Esophagus (tissue), 2 donors: ENCODE data around the gene ARHGAP22. TPM values are rescaled to one million over a fixed set of nuclear protein-coding genes. Genes with fewer than 3 reads are reported as not detected.

Source experiments
- H3K27ac ChIP-seq, 2 donors: one replicate each; pipeline ENCODE4 v1.5.1; 2013; ENCODE audit warnings: low read depth in 2 of 2, mild to moderate bottlenecking in 2 of 2, inconsistent platforms in 1 of 2, low read length in 1 of 2, moderate library complexity in 1 of 2
- H3K27me3 ChIP-seq, 2 donors: one replicate each; pipeline ENCODE4 v1.6.1; 2013; ENCODE audit warnings: low read length in 2 of 2, control low read depth in 1 of 2, mild to moderate bottlenecking in 1 of 2; ENCODE audit not compliant: insufficient read depth in 2 of 2, control insufficient read depth in 1 of 2
- H3K36me3 ChIP-seq, 2 donors: one replicate each; pipeline ENCODE4 v1.6.1; 2013; ENCODE audit warnings: low read length in 1 of 2; ENCODE audit not compliant: control insufficient read depth in 2 of 2, insufficient read depth in 2 of 2
- H3K4me1 ChIP-seq, 2 donors: one replicate each; pipeline ENCODE4 v1.6.1; 2013; ENCODE audit warnings: low read length in 1 of 2; ENCODE audit not compliant: control insufficient read depth in 2 of 2, insufficient read depth in 2 of 2
- H3K4me3 ChIP-seq, 2 donors: one replicate each; pipeline ENCODE4 v1.5.1; 2013; ENCODE audit warnings: low read length in 2 of 2, mild to moderate bottlenecking in 2 of 2, low read depth in 1 of 2, moderate library complexity in 1 of 2
- H3K9me3 ChIP-seq, 2 donors: one replicate each; pipeline ENCODE4 v1.6.1; 2013; ENCODE audit warnings: mild to moderate bottlenecking in 2 of 2, low read depth in 1 of 2, low read length in 1 of 2, moderate library complexity in 1 of 2; ENCODE audit not compliant: control insufficient read depth in 2 of 2, insufficient read depth in 1 of 2
- WGBS, 2 donors: extraction: QIAGEN DNeasy Blood & Tissue Kit; methylation state at CpG; one replicate each; pipeline ENCODE4 v1.1.7; 2013; 5-methylcytosine and 5-hydroxymethylcytosine counted together
- polyA plus RNA-seq, 2 donors: library from polyadenylated mRNA; stranded (reverse); fragments of 200-250 nt; gene quantifications; one replicate each; pipeline ENCODE4 v1.2.3, GENCODE V29; 2013
- donor health status: healthy with polysubstance abuse.
- donor health status: Bipolar disorder and iron deficiency.

Gene ARHGAP22
- polyA plus RNA-seq, 2 donors, result 1.2 to 1.6 TPM

- Histone ChIP-seq H3K27ac (no peak overlapping the region), H3K4me3 (no peak overlapping the region), H3K36me3 (no peaks in the 10 kb centered on the region), H3K4me1 (no peaks in the 10 kb centered on the region), H3K27me3 (no peaks in the 10 kb centered on the region), H3K9me3 (no peaks in the 10 kb centered on the region)
- 88 to 95% methylated on average over 2 of the region's 2 CpGs for WGBS, 2 donors
Observed at GRCh38 chr10:48620719-48621118, 15.8 kb upstream of the ARHGAP22 start.

GRCh38 chr10:48616436-48616835 lies 11.6 kb upstream of the ARHGAP22 start:
- Histone ChIP-seq H3K9me3 (no peaks in the 10 kb centered on the region), H3K4me1 (no peaks in the 10 kb centered on the region), H3K4me3 (no peak overlapping the region), H3K27ac (no peak overlapping the region), H3K27me3 (no peaks in the 10 kb centered on the region), H3K36me3 (no peaks in the 10 kb centered on the region)
- WGBS, 2 donors, result 47 to 57% methylated on average over 1 of the region's 1 CpG

GRCh38 chr10:48614481-48615390 lies 9.9 kb upstream of the ARHGAP22 start:
- Histone ChIP-seq H3K36me3 (no peaks in the 10 kb centered on the region), H3K27me3 (no peaks in the 10 kb centered on the region), H3K9me3 (no peaks in the 10 kb centered on the region), H3K4me1 (no peaks in the 10 kb centered on the region), H3K4me3 (no peak overlapping the region), H3K27ac (no peak overlapping the region)
- 48% methylated on average over 2 of the region's 2 CpGs for WGBS, 2 donors

GRCh38 chr10:48613016-48613415 lies 8.1 kb upstream of the ARHGAP22 start:
- 82 to 83% methylated on average over 2 of the region's 2 CpGs for WGBS, 2 donors
- no peaks in the 10 kb centered on the region for H3K4me1 ChIP-seq
- no peak overlapping the region for H3K4me3 ChIP-seq
- no peaks in the 10 kb centered on the region for H3K36me3 ChIP-seq
- no peaks in the 10 kb centered on the region for H3K27me3 ChIP-seq
- H3K9me3 ChIP-seq, result no peaks in the 10 kb centered on the region
- no peak overlapping the region for H3K27ac ChIP-seq

- WGBS, 2 donors, result 57 to 64% methylated on average over 3 of the region's 3 CpGs
Observed at GRCh38 chr10:48612236-48612943, 7.5 kb upstream of the ARHGAP22 start.

GRCh38 chr10:48611133-48611532 lies 6.3 kb upstream of the ARHGAP22 start:
- Histone ChIP-seq H3K4me3 (no peak overlapping the region), H3K9me3 (no peaks in the 10 kb centered on the region), H3K27ac (no peak overlapping the region), H3K4me1 (no peaks in the 10 kb centered on the region), H3K27me3 (no peaks in the 10 kb centered on the region), H3K36me3 (no peaks in the 10 kb centered on the region)
- WGBS, 2 donors, result 76% methylated on average over 4 of the region's 4 CpGs

More at GRCh38 chr10:48612236-48612943, 7.5 kb upstream of the ARHGAP22 start:
- Histone ChIP-seq H3K9me3 (no peaks in the 10 kb centered on the region), H3K27me3 (no peaks in the 10 kb centered on the region), H3K36me3 (no peaks in the 10 kb centered on the region), H3K4me1 (no peaks in the 10 kb centered on the region), H3K27ac (no peak overlapping the region), H3K4me3 (no peak overlapping the region)

- Histone ChIP-seq H3K9me3 (no peaks in the 10 kb centered on the region), H3K4me3 (no peak overlapping the region), H3K4me1 (no peaks in the 10 kb centered on the region), H3K27ac (no peak overlapping the region), H3K27me3 (no peaks in the 10 kb centered on the region), H3K36me3 (no peaks in the 10 kb centered on the region)
- WGBS, 2 donors, result 92 to 94% methylated on average over 4 of the region's 4 CpGs
Observed at GRCh38 chr10:48610585-48611093, 5.8 kb upstream of the ARHGAP22 start.

- Histone ChIP-seq H3K4me1 (no peaks in the 10 kb centered on the region), H3K36me3 (no peaks in the 10 kb centered on the region), H3K27me3 (no peaks in the 10 kb centered on the region), H3K27ac (no peak overlapping the region), H3K9me3 (no peaks in the 10 kb centered on the region), H3K4me3 (no peak overlapping the region)
- WGBS, 2 donors, result 78 to 84% methylated on average over 4 of the region's 4 CpGs
Observed at GRCh38 chr10:48609899-48610584, 5.2 kb upstream of the ARHGAP22 start.

- Histone ChIP-seq H3K4me1 (peaks cover under 1 to 5% of the 10 kb centered on the region in 2 donors), H3K27me3 (peaks cover 0 to 3% of the 10 kb centered on the region in 2 donors), H3K36me3 (no peaks in the 10 kb centered on the region), H3K9me3 (no peaks in the 10 kb centered on the region), H3K4me3 (no peak overlapping the region), H3K27ac (no peak overlapping the region)
- 84 to 94% methylated on average over 5 of the region's 5 CpGs for WGBS, 2 donors
Observed at GRCh38 chr10:48609441-48609840, 4.6 kb upstream of the ARHGAP22 start.
